ENCODE results near the gene HSD3B7. TPM values are rescaled to one million over a fixed set of nuclear protein-coding genes. Genes with fewer than 3 reads are reported as not detected.

Gene HSD3B7
- total RNA-seq, 2 experiments from 2014 or later, result 0.45 to 1.3 TPM

- no peak overlapping the region for H3K27ac Mint-ChIP-seq
- TF ChIP-seq CTCF (IDR thresholded peaks at IDR 0.05), result no peak
- DNase-seq (no peak), ATAC-seq (no peak)
- no peaks in the 10 kb centered on the region for H3K36me3 Mint-ChIP-seq (ENCODE audit: low read depth)
- POLR2A ChIA-PET, result interaction anchor here (0.7 kb wide), 1 partner anchor 198 kb away, joined by 3 read pairs; no protein-coding TSS in a partner anchor
- intact Hi-C loops (cut with micrococcal nuclease), result no loop called here
- H3K4me3 Mint-ChIP-seq, result no peak overlapping the region
- H3K9me3 Mint-ChIP-seq, result no peaks in the 10 kb centered on the region
- no peaks in the 10 kb centered on the region for H3K27me3 Mint-ChIP-seq
- CTCF ChIA-PET, result interaction anchor here (0.8 kb wide), 1 partner anchor 142 kb away, joined by 4 read pairs; no protein-coding TSS in a partner anchor
- peaks cover 7% of the 10 kb centered on the region for H3K4me1 Mint-ChIP-seq (ENCODE audit: low read depth)
These were observed 15.8 kb downstream of the HSD3B7 start for GRCh38 chr16:31000671-31001382.

- Mint-ChIP-seq H3K36me3 (ENCODE audit: low read depth) (no peaks in the 10 kb centered on the region), H3K9me3 (no peaks in the 10 kb centered on the region), H3K4me3 (no peak overlapping the region), H3K4me1 (ENCODE audit: low read depth) (peaks cover 3% of the 10 kb centered on the region), H3K27ac (no peak overlapping the region), H3K27me3 (no peaks in the 10 kb centered on the region)
- DNase-seq (no peak), ATAC-seq (no peak)
- TF ChIP-seq CTCF (IDR thresholded peaks at IDR 0.05), result no peak
- intact Hi-C loops (cut with micrococcal nuclease), result no loop called here
- ChIA-PET CTCF (interaction anchor here (1.2 kb wide), 1 partner anchor 60 kb away, joined by 3 read pairs; no protein-coding TSS in a partner anchor), POLR2A (no interaction called here)
These were observed 16.7 kb downstream of the HSD3B7 start for GRCh38 chr16:31001507-31002249.

- H3K9me3 Mint-ChIP-seq, result no peaks in the 10 kb centered on the region
- H3K27me3 Mint-ChIP-seq, result no peaks in the 10 kb centered on the region
- TF ChIP-seq CTCF (IDR thresholded peaks at IDR 0.05), result no peak
- H3K36me3 Mint-ChIP-seq (ENCODE audit: low read depth), result no peaks in the 10 kb centered on the region
- ChIA-PET POLR2A (interaction anchor here (1.0 to 1.4 kb wide), 2 partner anchors 12 to 178 kb away, joined by 3 to 4 read pairs; partner anchors contain the start of gene FUS), CTCF (interaction anchor here (0.6 to 1.8 kb wide), 4 partner anchors 17 to 94 kb away, joined by 3 to 8 read pairs (median 3); partner anchors contain the start of gene HSD3B7)
- DNase-seq, result no peak
- H3K4me1 Mint-ChIP-seq (ENCODE audit: low read depth), result no peaks in the 10 kb centered on the region
- no peak for ATAC-seq
- intact Hi-C loops (cut with micrococcal nuclease), result no loop called here
- no peak overlapping the region for H3K27ac Mint-ChIP-seq
- H3K4me3 Mint-ChIP-seq, result no peak overlapping the region
These were observed 17.3 kb downstream of the HSD3B7 start for GRCh38 chr16:31002250-31002700.

GRCh38 chr16:31002862-31003341 lies 17.9 kb downstream of the HSD3B7 start:
- ATAC-seq, result no peak
- no peaks in the 10 kb centered on the region for H3K36me3 Mint-ChIP-seq (ENCODE audit: low read depth)
- H3K27ac Mint-ChIP-seq, result no peak overlapping the region
- H3K4me1 Mint-ChIP-seq (ENCODE audit: low read depth), result no peaks in the 10 kb centered on the region
- H3K27me3 Mint-ChIP-seq, result no peaks in the 10 kb centered on the region
- no peak overlapping the region for H3K4me3 Mint-ChIP-seq
- ChIA-PET CTCF (interaction anchor here (0.6 to 1.8 kb wide), 4 partner anchors 18 to 93 kb away, joined by 3 to 8 read pairs (median 3); partner anchors contain the start of gene HSD3B7), POLR2A (interaction anchor here (1.0 to 1.4 kb wide), 2 partner anchors 11 to 177 kb away, joined by 3 to 4 read pairs; partner anchors contain the start of gene FUS)
- no peak for TF ChIP-seq CTCF (IDR thresholded peaks at IDR 0.05)
- H3K9me3 Mint-ChIP-seq, result no peaks in the 10 kb centered on the region
- no peak for DNase-seq
- intact Hi-C loops (cut with micrococcal nuclease), result no loop called here
